Upper lobe of left lung (tissue), 6 donors: Measurements from ENCODE around the gene EYA3. TPM values are rescaled to one million over a fixed set of nuclear protein-coding genes. Genes with fewer than 3 reads are reported as not detected.

Experiments
- ATAC-seq, 2 donors: fragments of 200-7000 bp; cut with Tn5 transposase; one replicate each; pipeline ENCODE4 v1.9.1; 2022; ENCODE audit warnings: mild to moderate bottlenecking in 2 of 2, moderate library complexity in 2 of 2; ENCODE audit not compliant: low FRiP score in 2 of 2
- DNase-seq, 2 donors: peaks; one replicate each; pipeline ENCODE4 v3.0.0-alpha.2; 2019 to 2020
- H3K27ac ChIP-seq, 4 donors: fragments of 200-600 bp; sonication (generic); one replicate each; pipeline ENCODE4 v1.5.1; 2016 to 2019
- H3K27me3 ChIP-seq, 4 donors: fragments of 200-600 bp; sonication (generic); one replicate each; pipeline ENCODE4 v1.5.1; 2017 to 2019
- H3K36me3 ChIP-seq, 4 donors: fragments of 200-600 bp; sonication (generic); one replicate each; pipeline ENCODE4 v1.5.1; 2016 to 2019
- H3K4me1 ChIP-seq, 4 donors: fragments of 200-600 bp; sonication (generic); one replicate each; pipeline ENCODE4 v1.5.1; 2018 to 2019
- H3K4me3 ChIP-seq, 4 donors: fragments of 200-600 bp; sonication (generic); one replicate each; pipeline ENCODE4 v1.5.1; 2017 to 2019; ENCODE audit warnings: mild to moderate bottlenecking in 2 of 4, moderate library complexity in 1 of 4
- H3K9me3 ChIP-seq, 4 donors: fragments of 200-600 bp; sonication (generic); one replicate each; pipeline ENCODE4 v1.5.1; 2018 to 2019
- CTCF ChIP-seq, 6 experiments: fragments of 450-650 bp in 4 of 6; fragments of 200-600 bp in 2 of 6; sonication (generic) in 2 of 6; IDR thresholded peaks; one replicate each; pipeline ENCODE4 v1.5.1; 2016 to 2019; ENCODE audit warnings: antibody characterized with exemption in 6 of 6
- EP300 ChIP-seq, 4 donors: sonication (generic); formaldehyde crosslinking; IDR thresholded peaks; one replicate each; pipeline ENCODE4 v1.5.1; 2017; ENCODE audit warnings: antibody characterized with exemption in 4 of 4, control low read depth in 2 of 4
- POLR2A ChIP-seq, 4 donors: fragments of 450-650 bp; IDR thresholded peaks; one replicate each; pipeline ENCODE4 v1.5.1; 2016 to 2017; ENCODE audit warnings: antibody characterized with exemption in 4 of 4, mild to moderate bottlenecking in 2 of 4
- POLR2AphosphoS5 ChIP-seq, 2 donors: sonication (generic); formaldehyde crosslinking; IDR thresholded peaks; one replicate each; pipeline ENCODE4 v1.5.1; 2017; ENCODE audit warnings: antibody characterized with exemption in 2 of 2
- WGBS, 2 donors: methylation state at CpG; one replicate each; pipeline ENCODE4 v1.1.5; 2017 to 2018; 5-methylcytosine and 5-hydroxymethylcytosine counted together
- total RNA-seq, 6 donors: library from RNA; depleted of rRNA in 4 of 6; stranded (reverse); fragments of >200 nt in 4 of 6; gene quantifications; one replicate each; pipeline versions ENCODE4 v1.1.0 to v1.2.1, GENCODE V29; 2016 to 2021
- donor health status: DM: no; HTN: no; CAD: no; lungs with moderate emphysema.
- donor health status: DM: no; HTN: yes; CAD: no; lungs with severe emphysema.

Gene EYA3
- total RNA-seq, 6 donors from 2014 or later, result 15.9 to 23.4 (median 22.0) TPM

- TF ChIP-seq POLR2A (IDR thresholded peaks at IDR 0.05) (no peak), POLR2AphosphoS5 (IDR thresholded peaks at IDR 0.05) (peak; percentile 7 to 47), EP300 (IDR thresholded peaks at IDR 0.05) (no peak), CTCF (IDR thresholded peaks at IDR 0.05) (no peak)
- peaks cover 13 to 24% (median 16%) of the 10 kb centered on the region in 4 donors for H3K4me1 ChIP-seq
- no peaks in the 10 kb centered on the region for H3K27me3 ChIP-seq
- H3K27ac ChIP-seq, result peak overlapping the region; percentile 73 to 83 (median 76)
- H3K4me3 ChIP-seq, result peak overlapping the region in 1 of 4 donors; percentile 23
- WGBS, 2 donors, result 49 to 53% methylated on average over 14 of the region's 14 CpGs
- peak; percentile 67 to 75 for ATAC-seq
- H3K9me3 ChIP-seq, result no peaks in the 10 kb centered on the region
- DNase-seq, result peak in 1 of 2 donors; percentile 85
- no peaks in the 10 kb centered on the region for H3K36me3 ChIP-seq
Measured at GRCh38 chr1:28135371-28136168, 47.2 kb upstream of the EYA3 start.

DNA sequence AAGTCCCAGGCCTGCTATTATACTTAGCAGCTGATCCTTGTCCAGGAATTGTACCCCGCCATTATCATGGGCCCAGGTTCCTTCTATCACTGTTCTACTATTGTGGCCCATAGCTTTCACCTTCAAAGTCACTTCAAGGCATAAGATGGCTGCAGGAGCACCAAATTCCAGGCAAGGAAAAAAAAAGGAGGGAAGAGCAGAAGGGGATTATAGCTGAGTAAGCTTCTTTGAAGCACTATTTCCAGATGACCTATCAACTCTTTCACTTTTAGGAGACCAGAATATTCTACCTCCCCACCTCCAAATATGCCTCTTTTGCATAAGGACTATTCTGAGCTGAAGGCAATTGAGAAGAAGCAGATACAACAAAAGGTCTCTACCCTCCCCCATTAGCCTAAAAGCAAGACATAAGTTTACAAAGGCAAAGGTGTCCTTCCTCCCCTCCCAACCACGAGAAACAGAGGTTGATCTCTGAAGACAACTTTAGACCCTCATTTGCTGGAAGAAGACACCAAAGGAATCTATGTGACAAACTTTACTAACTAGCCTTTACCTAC lies 46.3 kb upstream of the EYA3 start:
- H3K4me3 ChIP-seq, result no peak overlapping the region
- peaks cover 11 to 24% (median 13%) of the 10 kb centered on the region in 4 donors for H3K4me1 ChIP-seq
- H3K27me3 ChIP-seq, result no peaks in the 10 kb centered on the region
- no peaks in the 10 kb centered on the region for H3K9me3 ChIP-seq
- ATAC-seq (no peak), DNase-seq (no peak)
- H3K27ac ChIP-seq, result peak overlapping the region; percentile 73 to 83 (median 76)
- WGBS, 2 donors, result 89 to 98% methylated on average over 2 of the region's 2 CpGs
- no peaks in the 10 kb centered on the region for H3K36me3 ChIP-seq
- TF ChIP-seq POLR2A (IDR thresholded peaks at IDR 0.05), result no peak
- no peak for TF ChIP-seq EP300 (IDR thresholded peaks at IDR 0.05)
- no peak for TF ChIP-seq CTCF (IDR thresholded peaks at IDR 0.05)
- no peak for TF ChIP-seq POLR2AphosphoS5 (IDR thresholded peaks at IDR 0.05)

DNA sequence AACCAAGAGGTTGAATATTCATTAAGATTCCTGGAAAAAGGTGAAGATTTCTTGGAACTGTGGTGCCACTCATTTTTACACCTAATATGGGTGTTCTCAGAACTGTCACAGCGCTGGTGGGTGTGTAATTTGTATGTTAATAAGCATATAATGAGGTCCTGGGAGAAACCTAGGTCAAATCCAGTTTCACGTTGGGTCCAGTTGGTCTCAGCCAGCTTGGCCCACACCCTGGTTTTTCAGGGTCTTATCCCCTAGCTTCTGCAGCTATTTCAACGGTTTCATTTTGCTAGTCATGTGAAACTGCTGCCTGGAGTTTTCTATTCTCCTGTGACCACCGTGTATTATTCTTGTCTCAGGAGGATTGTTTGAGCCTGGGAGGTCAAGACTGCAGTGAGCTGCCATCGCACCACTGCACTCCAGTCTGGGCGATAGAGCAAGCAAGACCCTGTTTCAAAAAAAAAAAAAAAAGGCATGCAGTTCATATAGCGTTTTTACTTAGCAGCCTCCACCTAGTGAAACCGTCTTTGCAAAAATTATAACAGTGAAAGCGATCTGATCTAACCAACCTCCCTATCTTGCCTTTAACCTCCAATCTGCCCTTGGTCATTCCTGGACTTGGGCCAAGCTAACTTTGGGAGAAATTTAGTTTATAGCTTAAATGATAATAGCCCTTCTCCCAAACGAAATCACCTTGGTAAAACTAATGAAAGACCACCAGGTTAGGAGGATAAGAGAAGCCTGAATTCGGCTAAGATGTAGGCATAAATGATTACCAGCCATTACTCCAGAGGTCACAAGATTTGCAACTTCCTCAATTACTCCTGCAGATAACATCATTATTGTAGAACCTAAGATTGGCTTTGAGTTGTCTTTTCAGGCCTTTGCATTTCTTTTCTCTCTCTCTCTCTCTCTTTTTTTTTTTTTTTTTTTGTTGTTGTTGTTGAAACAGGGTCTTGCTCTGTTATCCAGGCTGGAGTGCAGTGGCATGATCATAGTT lies 44.1 kb upstream of the EYA3 start:
- TF ChIP-seq EP300 (IDR thresholded peaks at IDR 0.05) (no peak), POLR2A (IDR thresholded peaks at IDR 0.05) (no peak), POLR2AphosphoS5 (IDR thresholded peaks at IDR 0.05) (no peak), CTCF (IDR thresholded peaks at IDR 0.05) (no peak)
- no peaks in the 10 kb centered on the region for H3K9me3 ChIP-seq
- H3K36me3 ChIP-seq, result no peaks in the 10 kb centered on the region
- WGBS, 2 donors, result 84 to 85% methylated on average over 11 of the region's 11 CpGs
- peaks cover 9 to 24% (median 16%) of the 10 kb centered on the region in 4 donors for H3K4me1 ChIP-seq
- H3K27ac ChIP-seq, result no peak overlapping the region
- no peaks in the 10 kb centered on the region for H3K27me3 ChIP-seq
- DNase-seq, result no peak
- H3K4me3 ChIP-seq, result no peak overlapping the region
- ATAC-seq, result no peak

- Histone ChIP-seq H3K9me3 (no peaks in the 10 kb centered on the region), H3K4me1 (peaks cover 1 to 11% (median 8%) of the 10 kb centered on the region in 4 donors), H3K27ac (no peak overlapping the region), H3K27me3 (no peaks in the 10 kb centered on the region), H3K4me3 (no peak overlapping the region), H3K36me3 (no peaks in the 10 kb centered on the region)
- DNase-seq (no peak), ATAC-seq (no peak)
- 79 to 89% methylated on average over 6 of the region's 6 CpGs for WGBS, 2 donors
- TF ChIP-seq POLR2A (IDR thresholded peaks at IDR 0.05) (no peak), EP300 (IDR thresholded peaks at IDR 0.05) (no peak), CTCF (IDR thresholded peaks at IDR 0.05) (no peak), POLR2AphosphoS5 (IDR thresholded peaks at IDR 0.05) (no peak)
Measured at GRCh38 chr1:28130901-28131300, 42.5 kb upstream of the EYA3 start.
